GM12892 (cell line): Measurements from ENCODE around the gene COL17A1.

Experiments used
- POLR2A ChIP-seq: IDR thresholded peaks from 2 replicates; pipeline ENCODE4 v1.6.1; 2011; ENCODE audit warnings: low read depth, low read length, control low read depth
- TAF1 ChIP-seq: IDR thresholded peaks from 2 replicates; pipeline ENCODE4 v1.6.1; 2011; ENCODE audit warnings: low read depth, mild to moderate bottlenecking, control low read depth, low read length, borderline replicate concordance

GRCh38 chr10:104117839-104118323, 32.2 kb upstream of the COL17A1 start:
- no peak for TF ChIP-seq POLR2A
- no peak for TF ChIP-seq TAF1
